ENCODE data around the gene PPFIBP1.

DNA sequence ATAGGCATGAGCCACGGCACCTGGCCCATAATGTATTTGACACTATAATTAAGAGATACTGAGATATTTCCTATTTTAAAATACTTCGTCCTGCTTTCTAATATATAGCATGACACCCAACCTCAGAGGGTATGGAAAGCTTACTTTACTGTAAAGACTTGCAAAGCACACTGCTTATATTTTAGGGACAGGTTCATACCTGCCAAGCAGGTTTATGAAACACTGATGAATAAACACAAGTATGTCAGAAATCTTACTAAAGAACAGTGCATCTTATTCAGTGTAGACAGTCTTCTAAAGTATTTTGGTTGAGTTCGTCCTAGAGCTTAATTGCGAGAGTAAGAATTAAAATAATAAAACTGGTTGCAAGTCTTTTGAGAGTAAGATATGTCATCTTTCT, 65.4 kb downstream of the PPFIBP1 start:
- no peak for TF ChIP-seq CTCF (IDR thresholded peaks at IDR 0.05)
- TF ChIP-seq, protein P1, sequence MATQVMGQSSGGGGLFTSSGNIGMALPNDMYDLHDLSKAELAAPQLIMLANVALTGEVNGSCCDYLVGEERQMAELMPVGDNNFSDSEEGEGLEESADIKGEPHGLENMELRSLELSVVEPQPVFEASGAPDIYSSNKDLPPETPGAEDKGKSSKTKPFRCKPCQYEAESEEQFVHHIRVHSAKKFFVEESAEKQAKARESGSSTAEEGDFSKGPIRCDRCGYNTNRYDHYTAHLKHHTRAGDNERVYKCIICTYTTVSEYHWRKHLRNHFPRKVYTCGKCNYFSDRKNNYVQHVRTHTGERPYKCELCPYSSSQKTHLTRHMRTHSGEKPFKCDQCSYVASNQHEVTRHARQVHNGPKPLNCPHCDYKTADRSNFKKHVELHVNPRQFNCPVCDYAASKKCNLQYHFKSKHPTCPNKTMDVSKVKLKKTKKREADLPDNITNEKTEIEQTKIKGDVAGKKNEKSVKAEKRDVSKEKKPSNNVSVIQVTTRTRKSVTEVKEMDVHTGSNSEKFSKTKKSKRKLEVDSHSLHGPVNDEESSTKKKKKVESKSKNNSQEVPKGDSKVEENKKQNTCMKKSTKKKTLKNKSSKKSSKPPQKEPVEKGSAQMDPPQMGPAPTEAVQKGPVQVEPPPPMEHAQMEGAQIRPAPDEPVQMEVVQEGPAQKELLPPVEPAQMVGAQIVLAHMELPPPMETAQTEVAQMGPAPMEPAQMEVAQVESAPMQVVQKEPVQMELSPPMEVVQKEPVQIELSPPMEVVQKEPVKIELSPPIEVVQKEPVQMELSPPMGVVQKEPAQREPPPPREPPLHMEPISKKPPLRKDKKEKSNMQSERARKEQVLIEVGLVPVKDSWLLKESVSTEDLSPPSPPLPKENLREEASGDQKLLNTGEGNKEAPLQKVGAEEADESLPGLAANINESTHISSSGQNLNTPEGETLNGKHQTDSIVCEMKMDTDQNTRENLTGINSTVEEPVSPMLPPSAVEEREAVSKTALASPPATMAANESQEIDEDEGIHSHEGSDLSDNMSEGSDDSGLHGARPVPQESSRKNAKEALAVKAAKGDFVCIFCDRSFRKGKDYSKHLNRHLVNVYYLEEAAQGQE (IDR thresholded peaks at IDR 0.05; ENCODE audit: low read depth, low read length): no peak
- TF ChIP-seq, protein P2, sequence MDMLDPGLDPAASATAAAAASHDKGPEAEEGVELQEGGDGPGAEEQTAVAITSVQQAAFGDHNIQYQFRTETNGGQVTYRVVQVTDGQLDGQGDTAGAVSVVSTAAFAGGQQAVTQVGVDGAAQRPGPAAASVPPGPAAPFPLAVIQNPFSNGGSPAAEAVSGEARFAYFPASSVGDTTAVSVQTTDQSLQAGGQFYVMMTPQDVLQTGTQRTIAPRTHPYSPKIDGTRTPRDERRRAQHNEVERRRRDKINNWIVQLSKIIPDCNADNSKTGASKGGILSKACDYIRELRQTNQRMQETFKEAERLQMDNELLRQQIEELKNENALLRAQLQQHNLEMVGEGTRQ (IDR thresholded peaks at IDR 0.05; ENCODE audit: borderline replicate concordance, low read depth, low read length): no peak
- no peak for TF ChIP-seq MXI1 (IDR thresholded peaks at IDR 0.05; ENCODE audit: low read depth, low read length)
- no peak for TF ChIP-seq JUND (IDR thresholded peaks at IDR 0.05)
- TF ChIP-seq RCOR1 (IDR thresholded peaks at IDR 0.05; ENCODE audit: low read length): no peak
- TF ChIP-seq RFX5 (IDR thresholded peaks at IDR 0.05; ENCODE audit: low read length): no peak
- no peak for TF ChIP-seq FOSL2 (IDR thresholded peaks at IDR 0.05; ENCODE audit: borderline replicate concordance, low read depth)
- no peak for TF ChIP-seq IRF3 (IDR thresholded peaks at IDR 0.05; ENCODE audit: low read depth, low read length)
- TF ChIP-seq RXRA (IDR thresholded peaks at IDR 0.05; ENCODE audit: borderline replicate concordance, low read depth): no peak
- TF ChIP-seq RAD21 (IDR thresholded peaks at IDR 0.05; ENCODE audit: low read length): no peak
- no peak for TF ChIP-seq TEAD4 (IDR thresholded peaks at IDR 0.05; ENCODE audit: borderline replicate concordance, insufficient read depth)

All from SK-N-SH (cell line).